ENCODE data around the gene ABHD12. TPM values are rescaled to one million over a fixed set of nuclear protein-coding genes. Genes with fewer than 3 reads are reported as not detected.

ABHD12 gene
- total and polyA plus RNA-seq, 2 donors (not counting 3 experiments of a cell fraction or from before 2014, with no cell fraction given), result 19.2 to 36.0 TPM

- Histone ChIP-seq H3K9me1 (replicated peaks; ENCODE audit: control insufficient read depth, extremely low read depth, insufficient read depth, low read length) (no peaks in the 10 kb centered on the region), H3K36me3 (ENCODE audit: control insufficient read depth in 2 of 2, extremely low read depth in 1 of 2, insufficient read depth in 2 of 2, low read length in 2 of 2) (peaks cover 0 to 3% of the 10 kb centered on the region in 2 experiments), H3K4me1 (ENCODE audit: control insufficient read depth, extremely low read depth, insufficient read depth, low read length) (peaks cover 11% of the 10 kb centered on the region), H3K27me3 (ENCODE audit: control insufficient read depth in 2 of 2, insufficient read depth in 2 of 2, low read length in 2 of 2) (no peaks in the 10 kb centered on the region), H3K4me3 (replicated peaks in 1 of 3; ENCODE audit: insufficient read depth in 1 of 3, low read depth in 1 of 3, low read length in 3 of 3) (no peak overlapping the region), H3K79me2 (ENCODE audit: control insufficient read depth, insufficient read depth, low read length) (peaks cover 64% of the 10 kb centered on the region), H3K27ac (ENCODE audit: insufficient read depth, low read depth, low read length) (no peak overlapping the region), H2AFZ (ENCODE audit: low read depth, low read length) (no peak overlapping the region), H4K20me1 (replicated peaks; ENCODE audit: control insufficient read depth, extremely low read depth, insufficient read depth, low read length) (no peaks in the 10 kb centered on the region), H3K9me3 (replicated peaks; ENCODE audit: control insufficient read depth, insufficient read depth, low read length) (no peaks in the 10 kb centered on the region), H3K4me2 (ENCODE audit: insufficient read depth, low read length) (no peak overlapping the region), H3K9ac (replicated peaks; ENCODE audit: extremely low read depth, insufficient read depth, low read length) (no peak overlapping the region)
- intact Hi-C loops (cut with micrococcal nuclease) (no loop called here), dilution Hi-C loops (cut with MboI; ENCODE audit: extremely low pct_ligation_motif_present, low sequenced_read_pairs) (no loop called here)
- ChIA-PET CTCF (interaction anchor here (1.1 kb wide), 1 partner anchor 19 kb away, joined by 3 read pairs; no protein-coding TSS in a partner anchor), POLR2A (no interaction called here)
- DNase-seq (ENCODE audit: low read depth, low spot score) (no peak), FAIRE-seq (no peak)
- no TSS peak for BruUV-seq (replicated peaks)
- TF ChIP-seq EZH2 (IDR thresholded peaks at IDR 0.05; ENCODE audit: borderline replicate concordance, low read depth, low read length, severe bottlenecking), result no peak
- TF ChIP-seq MAX (IDR thresholded peaks at IDR 0.05; ENCODE audit: insufficient read depth, insufficient read length), result no peak
- TF ChIP-seq JUN (IDR thresholded peaks at IDR 0.05; ENCODE audit: borderline replicate concordance, insufficient read depth, insufficient read length, low read depth), result no peak
- TF ChIP-seq GATA2 (IDR thresholded peaks at IDR 0.05; ENCODE audit: insufficient read depth, insufficient read length, low read depth, low read length), result no peak
- TF ChIP-seq CTCF (IDR thresholded peaks at IDR 0.05; ENCODE audit: extremely low read depth in 1 of 2, insufficient read depth in 1 of 2, low read depth in 1 of 2, low read length in 2 of 2), result no peak
- no peak for TF ChIP-seq POLR2A (IDR thresholded peaks at IDR 0.05; ENCODE audit: low read depth, low read length)
- no peak for TF ChIP-seq FOS (IDR thresholded peaks at IDR 0.05; ENCODE audit: borderline replicate concordance, insufficient read depth, low read length)
- no peak for TF ChIP-seq POLR2AphosphoS5 (IDR thresholded peaks at IDR 0.05; ENCODE audit: insufficient read depth, low read depth, low read length)
- TF ChIP-seq MYC (IDR thresholded peaks at IDR 0.05; ENCODE audit: low read depth, low read length), result no peak
These were observed 140.1 kb downstream of the ABHD12 start for GRCh38 chr20:25250508-25250907.

Small RNAs within 50 kb of the gene (small RNA-seq; reads per million reads assigned to genes)
- not detected for gene AL121772.2 (ENCODE audit: insufficient read depth, insufficient read length, low read depth, low replicate concordance)

Other genes starting within 250 kb of the ABHD12 start
- gene ENTPD6, start 195.1 kb downstream of the ABHD12 start, total RNA-seq, result 51.2 and 52.2 TPM in 2 replicates
- gene ENTPD6, start 195.1 kb downstream of the ABHD12 start, polyA plus RNA-seq, result 86.3 and 87.0 TPM in 2 replicates
- 57.2 and 60.2 TPM in 2 replicates for gene PYGB, start 142.8 kb downstream of the ABHD12 start, total RNA-seq
- 36.1 and 39.5 TPM in 2 replicates for gene PYGB, start 142.8 kb downstream of the ABHD12 start, polyA plus RNA-seq
- 19.4 and 26.3 TPM in 2 replicates for gene GINS1, start 16.8 kb upstream of the ABHD12 start, total RNA-seq
- 6.4 and 8.2 TPM in 2 replicates for gene GINS1, start 16.8 kb upstream of the ABHD12 start, polyA plus RNA-seq
- gene NINL, start 194.7 kb upstream of the ABHD12 start, total RNA-seq, result 24.8 and 25.5 TPM in 2 replicates
- 11.3 and 13.2 TPM in 2 replicates for gene NINL, start 194.7 kb upstream of the ABHD12 start, polyA plus RNA-seq
- gene NANP, start 233.2 kb upstream of the ABHD12 start, total RNA-seq, result 7.5 and 8.0 TPM in 2 replicates
- 4.2 and 4.5 TPM in 2 replicates for gene NANP, start 233.2 kb upstream of the ABHD12 start, polyA plus RNA-seq